NCI-H128 (cell line): ENCODE measurements around the gene MRPS9.

Experiments
- DNase-seq: peaks from one replicate; lab custom pipeline; 2025; ENCODE audit not compliant: unreplicated experiment; lab: John Stamatoyannopoulos, UW

The MRPS9 gene

GRCh38 chr2:105078906-105079495, 41.1 kb downstream of the MRPS9 start:
- no peak for DNase-seq

DNA sequence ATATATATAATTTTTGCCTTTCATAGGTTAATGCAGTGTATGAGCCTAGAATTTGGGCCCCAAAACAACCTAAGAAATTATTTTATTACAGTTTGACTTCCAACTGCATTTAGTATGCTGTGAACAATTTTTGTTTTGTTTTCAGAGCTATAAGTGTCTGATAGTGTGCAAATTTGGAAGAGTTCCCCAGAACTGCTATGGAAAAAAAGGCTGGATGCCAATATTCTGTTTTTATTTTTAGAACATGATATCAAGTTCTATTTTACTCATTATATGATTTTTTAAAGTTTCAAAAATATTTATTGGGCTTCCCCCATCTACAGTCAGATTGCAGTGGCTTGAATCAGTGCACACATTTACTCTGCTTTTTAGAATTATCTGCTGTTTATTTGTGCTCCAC, 42.6 kb downstream of the MRPS9 start:
- DNase-seq, result no peak

DNA sequence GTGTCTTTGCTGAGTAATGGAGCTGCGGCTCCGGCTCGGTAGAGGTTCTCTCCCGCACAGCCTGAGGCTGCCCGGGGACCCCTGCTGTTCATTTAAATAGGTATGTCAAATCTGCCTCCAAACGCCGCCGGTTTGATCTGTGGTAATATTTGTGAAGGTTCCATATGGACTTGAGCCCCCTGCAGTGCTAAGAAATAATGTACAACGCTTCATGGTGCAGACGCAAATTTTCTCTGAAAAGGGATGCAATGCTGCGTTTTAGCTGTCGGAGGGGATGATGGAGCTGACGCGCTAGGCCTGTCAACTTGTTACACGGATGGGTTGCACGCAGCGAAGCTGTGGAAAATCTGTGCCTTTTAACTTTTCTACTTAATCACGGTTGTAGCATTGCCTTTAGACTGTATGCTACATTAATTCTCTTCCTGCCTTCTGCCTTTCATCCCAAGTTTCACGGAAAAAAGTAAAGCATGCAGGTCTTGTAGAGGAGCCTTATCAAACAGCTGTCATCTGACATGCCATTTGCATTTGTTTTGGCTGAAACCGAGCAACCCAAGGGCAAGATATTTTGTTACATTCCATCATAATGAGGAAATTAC, 43.2 kb downstream of the MRPS9 start:
- DNase-seq, result no peak

GRCh38 chr2:105082107-105082506, 44.2 kb downstream of the MRPS9 start:
- DNase-seq, result no peak

DNA sequence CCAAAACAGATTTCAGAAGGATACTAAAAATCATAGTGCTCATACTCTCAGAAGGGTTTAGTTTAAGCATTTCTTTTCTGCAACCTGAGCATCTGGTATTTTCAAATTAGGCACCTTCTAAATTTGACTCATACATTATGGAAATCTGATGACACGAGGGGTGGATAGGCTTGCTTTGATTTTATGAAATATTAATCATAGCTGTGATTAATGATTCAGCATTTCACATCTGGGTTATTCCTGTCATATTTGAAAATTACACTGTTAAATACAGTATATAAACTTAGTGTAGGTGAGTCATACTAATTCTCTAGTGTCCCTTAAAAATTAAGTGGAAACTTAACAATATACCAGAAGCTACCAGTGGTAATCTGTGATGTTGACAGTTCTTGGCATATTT, 47.7 kb downstream of the MRPS9 start:
- no peak for DNase-seq

DNA sequence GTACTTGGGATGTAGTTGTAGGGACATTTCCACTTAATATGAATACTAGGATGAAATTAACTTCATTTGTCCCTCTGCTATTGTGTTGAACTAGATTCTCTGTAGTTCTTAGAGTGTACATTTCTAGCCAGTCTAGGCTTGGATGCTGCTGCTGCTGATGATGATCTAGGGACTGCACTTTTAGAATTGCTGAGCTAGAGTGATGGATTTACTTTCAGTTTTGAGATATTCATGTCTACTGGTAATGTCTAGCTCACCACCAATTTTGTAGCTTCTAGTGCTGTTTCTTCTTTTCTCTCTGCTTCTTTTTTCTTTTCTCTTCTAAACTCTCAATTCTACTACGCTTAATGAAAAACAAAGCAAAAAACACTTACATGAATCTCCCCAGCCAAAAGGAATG, 49.4 kb downstream of the MRPS9 start:
- no peak for DNase-seq

GRCh38 chr2:105090091-105090490, 52.2 kb downstream of the MRPS9 start:
- DNase-seq, result no peak

DNA sequence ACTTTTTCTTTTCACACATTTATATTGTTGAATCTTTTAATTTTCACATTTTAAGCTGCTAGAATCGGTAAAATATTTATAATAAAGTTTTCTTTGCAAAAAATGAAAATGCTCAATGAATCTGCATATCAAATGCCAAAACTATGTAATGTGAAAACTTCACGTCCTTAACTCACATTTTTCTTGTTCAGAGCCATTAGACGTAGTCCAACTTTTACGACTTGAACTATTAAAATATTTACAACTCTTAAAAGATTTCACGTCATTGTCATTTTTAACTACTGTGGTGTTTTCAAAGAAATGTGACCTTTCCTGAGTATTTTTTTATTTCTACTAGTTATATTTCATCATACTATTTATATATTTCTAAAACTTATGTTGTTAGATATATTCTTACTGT, 54.9 kb downstream of the MRPS9 start:
- DNase-seq, result no peak

- no peak for DNase-seq
Measured at GRCh38 chr2:105099153-105099552, 61.3 kb downstream of the MRPS9 start.

GRCh38 chr2:105100046-105100840, 62.4 kb downstream of the MRPS9 start:
- no peak for DNase-seq

DNA sequence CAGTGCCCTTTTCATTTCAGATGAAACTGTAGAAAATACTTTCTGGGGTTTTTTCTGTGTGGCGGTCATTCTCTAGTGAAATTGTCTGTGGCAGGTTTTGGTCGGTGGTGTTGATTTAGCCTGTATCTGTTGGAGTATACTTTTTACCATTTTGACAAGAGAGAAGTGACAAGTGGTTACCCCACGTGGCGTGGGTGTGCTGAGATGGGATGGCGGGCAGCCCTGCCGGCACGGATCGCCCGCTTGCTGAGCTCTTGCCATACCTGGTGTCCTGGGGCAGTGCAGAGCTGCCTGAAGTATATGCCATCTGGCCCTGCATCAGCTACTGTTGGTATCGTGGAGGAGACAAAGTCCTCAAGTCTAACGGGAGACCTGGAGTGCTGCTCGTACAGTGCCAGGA, 64.1 kb downstream of the MRPS9 start:
- no peak for DNase-seq

DNA sequence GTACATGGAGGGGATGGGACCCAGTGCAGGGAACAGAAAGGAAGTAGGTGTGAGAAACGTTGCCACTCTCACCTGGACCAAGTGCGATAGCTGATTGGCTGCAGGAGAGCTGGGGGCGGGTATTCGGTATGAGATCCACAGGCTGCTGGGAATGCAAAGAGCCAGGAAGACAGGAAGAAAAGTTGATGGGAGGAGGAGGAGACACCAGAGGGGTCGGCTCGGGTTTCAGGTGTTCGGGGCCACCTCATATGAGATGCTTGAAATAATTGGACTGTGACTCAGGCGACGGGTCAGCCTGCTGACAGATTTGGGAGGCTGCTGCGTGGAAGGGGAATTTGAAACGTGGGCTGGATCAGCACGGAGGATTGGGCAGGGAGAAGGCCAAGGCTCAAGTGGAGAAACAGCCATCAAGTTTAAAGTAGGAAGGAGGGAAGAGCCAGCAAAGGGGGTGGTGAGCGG, 65.1 kb downstream of the MRPS9 start:
- DNase-seq, result no peak

GRCh38 chr2:105103481-105103880, 65.6 kb downstream of the MRPS9 start:
- no peak for DNase-seq

GRCh38 chr2:105104208-105104731, 66.4 kb downstream of the MRPS9 start:
- no peak for DNase-seq

DNA sequence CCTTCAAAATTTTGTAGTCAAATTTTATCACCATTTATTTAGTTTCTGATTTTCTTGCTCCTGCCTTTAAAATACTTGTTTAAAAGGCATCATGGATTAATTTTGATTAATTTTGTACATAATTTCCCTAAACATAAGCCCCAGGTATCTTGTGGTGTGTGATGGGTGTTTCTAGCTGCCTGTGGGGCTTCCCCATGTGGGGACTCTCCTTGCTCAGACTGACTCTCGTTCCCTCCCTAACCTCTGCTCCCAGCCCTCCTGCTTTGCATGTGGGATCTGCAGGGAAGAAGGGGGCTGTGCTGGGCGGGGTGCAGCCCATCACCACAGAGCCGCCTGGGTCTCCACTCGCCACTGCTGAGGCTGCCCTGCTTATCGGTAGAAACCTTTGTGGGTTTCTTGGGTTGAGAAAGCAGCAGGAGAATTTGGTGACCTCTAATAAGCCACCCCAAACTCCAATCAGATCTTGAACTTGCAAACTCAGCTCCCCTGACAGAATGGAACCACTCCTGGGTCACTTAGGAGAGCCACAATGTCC, 72.5 kb downstream of the MRPS9 start:
- DNase-seq, result no peak

GRCh38 chr2:105111365-105112150, 73.7 kb downstream of the MRPS9 start:
- no peak for DNase-seq

DNA sequence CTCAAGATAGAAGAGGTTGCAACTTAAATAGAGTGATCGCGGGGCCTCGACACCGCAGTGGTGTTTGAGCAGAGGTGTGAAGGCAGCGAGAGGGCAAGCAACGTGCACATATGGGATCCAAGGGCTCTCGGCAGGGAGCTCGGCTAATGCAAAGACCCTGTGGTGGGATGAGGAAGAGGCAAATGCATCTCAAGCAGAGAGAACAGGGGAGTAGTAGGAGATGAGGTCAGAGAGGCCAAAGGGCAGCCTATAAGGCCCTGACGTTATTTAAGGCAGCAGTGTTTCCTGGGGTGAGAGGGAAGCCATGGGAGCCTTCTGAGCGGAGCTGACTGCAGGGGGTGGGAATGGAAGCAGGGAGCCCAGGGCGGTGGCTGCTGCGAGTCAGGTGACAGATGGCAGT, 74.5 kb downstream of the MRPS9 start:
- no peak for DNase-seq

DNA sequence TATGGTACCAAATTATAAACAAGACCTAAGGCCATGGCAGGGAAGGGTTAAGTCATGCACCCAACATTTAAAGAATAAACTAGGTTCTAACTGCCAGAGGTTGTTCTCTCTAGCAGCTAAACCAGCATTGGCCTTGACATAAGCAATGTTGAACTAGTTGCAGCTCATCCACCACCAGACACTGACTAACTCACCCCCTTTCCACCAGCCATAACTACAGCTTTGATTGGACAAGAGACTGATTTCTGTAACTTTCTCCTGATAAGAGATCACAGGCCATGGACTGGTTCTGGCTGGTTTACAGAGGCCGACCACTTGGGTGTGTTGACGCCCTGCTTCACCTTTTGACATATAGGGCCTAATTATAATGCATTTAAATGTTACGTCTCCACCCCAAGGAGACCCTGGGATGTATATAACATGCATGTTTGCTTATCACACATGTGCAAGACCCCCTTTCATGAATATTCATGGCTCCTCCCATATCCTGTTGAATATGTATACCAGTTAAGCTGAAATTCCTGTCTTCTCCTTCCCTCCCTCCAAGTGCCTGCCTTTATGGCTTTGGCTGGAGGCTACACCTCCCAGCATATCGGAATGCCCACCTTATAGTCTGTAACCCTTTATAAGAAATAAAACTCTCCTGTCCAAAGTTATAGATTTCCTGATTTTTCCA, 75.9 kb downstream of the MRPS9 start:
- DNase-seq, result no peak

- DNase-seq, result no peak
Measured at GRCh38 chr2:105114551-105114950, 76.7 kb downstream of the MRPS9 start.

DNA sequence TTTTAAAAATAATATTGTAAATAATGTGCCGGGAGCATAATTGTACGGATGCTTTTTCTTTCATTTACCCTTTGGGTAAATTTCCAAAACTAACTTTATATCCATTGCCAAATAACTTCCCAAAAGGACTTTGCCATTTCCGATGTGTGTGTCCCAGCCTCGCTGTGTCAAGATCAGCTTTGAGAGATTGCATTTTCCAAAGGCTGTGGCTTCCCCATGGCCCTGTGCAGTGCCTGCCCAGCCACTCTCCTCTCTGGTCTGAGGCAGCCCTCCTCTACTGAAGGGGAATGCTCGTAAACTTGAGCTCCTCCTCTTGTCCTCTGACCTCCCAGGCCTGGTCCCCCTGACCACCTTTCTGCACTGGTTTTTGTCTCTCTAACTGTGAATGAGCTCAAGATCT, 78.5 kb downstream of the MRPS9 start:
- DNase-seq, result no peak

GRCh38 chr2:105117565-105117964, 79.7 kb downstream of the MRPS9 start:
- no peak for DNase-seq
